Measurements from ENCODE around the gene NBEA.

The NBEA gene

DNA sequence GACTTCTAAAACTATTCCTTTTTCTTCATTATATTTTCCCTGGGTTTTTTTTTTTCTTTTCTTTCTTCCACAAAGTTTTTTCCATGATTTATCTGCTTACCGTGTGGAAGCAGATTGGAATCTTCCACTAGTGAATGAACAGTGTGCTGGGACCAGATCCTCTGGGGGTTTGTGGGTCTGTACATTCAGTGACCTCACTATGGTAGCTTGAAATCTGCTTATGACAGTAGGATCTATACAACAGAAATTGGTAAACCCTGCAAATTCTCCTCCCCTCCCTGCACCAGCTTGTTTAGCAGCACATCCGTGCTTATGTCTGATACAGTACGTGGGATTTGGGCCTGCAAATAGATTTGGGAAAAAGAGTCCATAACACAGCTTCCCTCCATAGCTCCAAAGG, 560.4 kb downstream of the NBEA start:
- in situ Hi-C loops (cut with HindIII; ENCODE audit: low sequenced_read_pairs) = no loop called here
- TF ChIP-seq, protein P1, sequence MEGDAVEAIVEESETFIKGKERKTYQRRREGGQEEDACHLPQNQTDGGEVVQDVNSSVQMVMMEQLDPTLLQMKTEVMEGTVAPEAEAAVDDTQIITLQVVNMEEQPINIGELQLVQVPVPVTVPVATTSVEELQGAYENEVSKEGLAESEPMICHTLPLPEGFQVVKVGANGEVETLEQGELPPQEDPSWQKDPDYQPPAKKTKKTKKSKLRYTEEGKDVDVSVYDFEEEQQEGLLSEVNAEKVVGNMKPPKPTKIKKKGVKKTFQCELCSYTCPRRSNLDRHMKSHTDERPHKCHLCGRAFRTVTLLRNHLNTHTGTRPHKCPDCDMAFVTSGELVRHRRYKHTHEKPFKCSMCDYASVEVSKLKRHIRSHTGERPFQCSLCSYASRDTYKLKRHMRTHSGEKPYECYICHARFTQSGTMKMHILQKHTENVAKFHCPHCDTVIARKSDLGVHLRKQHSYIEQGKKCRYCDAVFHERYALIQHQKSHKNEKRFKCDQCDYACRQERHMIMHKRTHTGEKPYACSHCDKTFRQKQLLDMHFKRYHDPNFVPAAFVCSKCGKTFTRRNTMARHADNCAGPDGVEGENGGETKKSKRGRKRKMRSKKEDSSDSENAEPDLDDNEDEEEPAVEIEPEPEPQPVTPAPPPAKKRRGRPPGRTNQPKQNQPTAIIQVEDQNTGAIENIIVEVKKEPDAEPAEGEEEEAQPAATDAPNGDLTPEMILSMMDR (IDR thresholded peaks at IDR 0.05; ENCODE audit: low read depth, low read length, missing control alignments) = no peak
- H3K4me3 ChIP-seq (ENCODE audit: low read depth, low read length) = no peak overlapping the region
- DNase-seq (ENCODE audit: low read depth) = no peak

DNA sequence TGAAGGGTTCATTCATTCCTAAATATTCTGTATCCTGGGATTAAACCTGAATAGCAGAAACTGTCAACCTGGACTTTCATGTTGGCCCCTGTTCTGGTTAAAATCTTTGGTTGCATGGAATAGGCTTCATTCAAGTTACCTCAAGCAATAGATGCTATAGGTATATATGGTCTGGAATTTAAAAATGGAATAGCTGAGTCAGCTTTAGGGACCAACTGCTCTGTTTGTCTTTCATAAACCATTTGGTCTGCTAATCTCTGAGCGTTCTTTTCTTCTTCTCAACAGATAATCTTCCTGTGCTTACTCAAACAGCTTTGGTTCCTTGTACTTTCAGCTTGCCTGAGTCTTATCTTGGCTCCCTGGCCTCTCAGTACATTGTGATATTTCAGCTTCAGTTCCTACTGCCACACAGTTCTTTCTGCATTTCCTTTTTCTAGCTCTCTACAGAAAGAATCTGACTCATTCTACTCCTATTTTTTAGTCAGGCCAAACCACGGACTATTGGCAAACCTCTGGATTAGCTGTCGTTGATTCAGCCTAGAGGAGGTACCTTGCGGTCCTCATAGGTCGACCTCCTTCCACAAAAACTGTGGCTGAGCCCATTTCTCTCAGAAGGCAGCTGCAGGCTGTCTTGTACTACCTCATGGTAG, 570.3 kb downstream of the NBEA start:
- in situ Hi-C loops (cut with HindIII; ENCODE audit: low sequenced_read_pairs) = no loop called here
- peak; percentile 99 for DNase-seq (ENCODE audit: low read depth)
- TF ChIP-seq, protein P1 (IDR thresholded peaks at IDR 0.05; ENCODE audit: low read depth, low read length, missing control alignments) = no peak
- no peak overlapping the region for H3K4me3 ChIP-seq (ENCODE audit: low read depth, low read length)

DNA sequence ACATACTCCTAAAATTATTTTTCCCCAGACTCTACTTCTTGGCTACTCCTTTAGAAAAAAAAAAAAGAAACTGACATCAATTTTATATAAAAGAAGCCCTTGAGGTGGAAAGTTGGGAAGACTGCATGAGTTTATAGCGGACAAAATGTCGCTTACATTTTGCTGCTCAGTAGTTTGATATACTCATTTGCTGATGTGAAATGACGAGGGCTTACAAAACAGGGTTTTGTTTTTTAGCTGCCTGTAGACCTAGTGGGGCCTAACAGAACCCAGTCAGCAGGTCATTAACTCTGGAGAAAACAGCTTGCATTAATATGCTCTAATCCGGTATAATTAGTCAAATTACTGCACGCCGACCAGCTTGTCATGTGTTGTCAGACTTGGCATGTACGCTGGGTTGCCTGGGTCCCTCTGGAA, 572.0 kb downstream of the NBEA start:
- in situ Hi-C loops (cut with HindIII; ENCODE audit: low sequenced_read_pairs) = no loop called here
- no peak for DNase-seq (ENCODE audit: low read depth)
- TF ChIP-seq, protein P1 (IDR thresholded peaks at IDR 0.05; ENCODE audit: low read depth, low read length, missing control alignments) = no peak
- H3K4me3 ChIP-seq (ENCODE audit: low read depth, low read length) = no peak overlapping the region

DNA sequence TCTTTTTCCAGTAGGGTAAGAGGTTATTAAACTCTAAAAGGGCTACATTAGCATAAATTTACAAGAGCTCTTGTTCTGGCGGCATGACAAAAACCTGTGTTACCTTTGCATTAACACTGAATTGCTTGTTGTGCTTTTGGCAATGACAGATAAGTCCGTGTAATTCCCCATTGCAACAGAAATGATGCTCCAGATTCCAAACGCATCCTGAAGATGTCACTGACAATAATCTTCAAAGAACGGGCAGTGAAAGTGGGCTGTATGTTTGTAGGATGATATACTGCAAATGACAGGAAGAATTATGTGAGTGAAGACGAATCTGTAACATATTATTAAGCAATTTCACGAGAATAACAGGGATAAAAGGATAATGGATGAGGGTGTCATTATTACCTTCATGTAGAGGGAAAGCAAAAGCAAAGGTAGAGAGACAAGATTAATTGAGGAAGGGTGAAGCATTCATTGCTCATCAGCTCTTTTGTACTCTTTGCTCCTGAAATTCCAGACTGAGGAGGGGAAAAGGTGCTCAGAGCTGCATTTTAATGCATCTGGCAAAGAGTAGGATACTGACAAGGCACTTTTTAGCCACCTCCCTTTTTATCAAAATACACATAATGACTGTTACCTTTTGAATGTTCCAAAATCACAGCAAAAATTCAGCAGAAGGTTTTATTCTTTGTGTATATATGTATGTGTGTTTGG, 572.9 kb downstream of the NBEA start:
- TF ChIP-seq, protein P1 (IDR thresholded peaks at IDR 0.05; ENCODE audit: low read depth, low read length, missing control alignments) = no peak
- no peak for DNase-seq (ENCODE audit: low read depth)
- no peak overlapping the region for H3K4me3 ChIP-seq (ENCODE audit: low read depth, low read length)
- in situ Hi-C loops (cut with HindIII; ENCODE audit: low sequenced_read_pairs) = no loop called here

DNA sequence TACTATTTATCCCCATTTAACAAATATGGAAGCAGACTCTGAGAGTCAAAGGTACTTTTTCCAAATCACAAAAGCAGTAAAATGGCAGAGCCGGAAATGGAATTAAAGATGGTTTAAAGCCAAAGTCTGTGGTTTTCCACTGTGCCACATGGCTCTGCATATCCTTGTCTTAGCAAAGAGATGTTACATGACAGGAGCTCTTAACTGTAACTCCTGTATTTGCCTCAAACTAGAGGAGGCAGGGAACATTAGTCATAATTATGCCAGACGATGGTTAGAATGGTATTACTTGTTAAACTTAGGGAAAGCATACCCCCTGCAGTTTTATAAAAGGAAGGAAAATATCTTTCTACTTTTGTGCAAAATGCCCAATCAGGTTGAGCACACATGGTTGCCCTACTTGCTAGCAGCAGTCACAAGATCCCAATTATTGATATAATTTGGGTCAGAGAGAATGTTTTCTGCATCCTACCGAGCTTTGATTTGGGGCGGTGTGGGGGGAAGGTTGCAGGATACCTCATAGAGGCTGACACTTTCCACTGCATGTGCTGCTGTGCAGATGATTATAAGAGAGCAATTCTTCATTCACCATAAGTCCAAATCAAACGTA, 576.4 kb downstream of the NBEA start:
- TF ChIP-seq, protein P1 (IDR thresholded peaks at IDR 0.05; ENCODE audit: low read depth, low read length, missing control alignments) = no peak
- peak; percentile 6 for DNase-seq (ENCODE audit: low read depth)
- in situ Hi-C loops (cut with HindIII; ENCODE audit: low sequenced_read_pairs) = no loop called here
- H3K4me3 ChIP-seq (ENCODE audit: low read depth, low read length) = no peak overlapping the region

DNA sequence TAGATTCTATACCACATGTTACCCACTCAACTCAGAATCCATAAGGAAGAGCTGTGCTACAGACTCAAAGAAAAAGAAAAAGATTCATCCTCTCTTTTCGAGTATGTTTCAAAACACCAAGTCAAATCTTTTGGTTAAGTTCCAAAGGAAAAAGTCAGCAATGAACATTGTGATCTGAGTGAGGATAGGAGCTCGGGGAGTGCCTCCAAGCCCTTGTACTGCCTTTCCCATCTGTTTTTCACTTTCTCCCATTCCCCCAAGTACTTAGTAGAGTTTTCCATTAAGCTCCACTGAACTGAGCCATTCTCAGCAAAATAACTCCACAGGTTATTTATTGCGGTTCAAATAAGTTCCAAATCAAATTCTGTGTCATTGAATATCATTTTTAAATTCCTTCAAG, 582.1 kb downstream of the NBEA start:
- TF ChIP-seq, protein P1 (IDR thresholded peaks at IDR 0.05; ENCODE audit: low read depth, low read length, missing control alignments) = no peak
- H3K4me3 ChIP-seq (ENCODE audit: low read depth, low read length) = no peak overlapping the region
- no peak for DNase-seq (ENCODE audit: low read depth)
- in situ Hi-C loops (cut with HindIII; ENCODE audit: low sequenced_read_pairs) = no loop called here
